Measurements from ENCODE around the gene CCSER1. TPM values are rescaled to one million over a fixed set of nuclear protein-coding genes. Genes with fewer than 3 reads are reported as not detected.

Gene CCSER1
- total RNA-seq, 1 experiment from 2014 or later, result not detected

DNA sequence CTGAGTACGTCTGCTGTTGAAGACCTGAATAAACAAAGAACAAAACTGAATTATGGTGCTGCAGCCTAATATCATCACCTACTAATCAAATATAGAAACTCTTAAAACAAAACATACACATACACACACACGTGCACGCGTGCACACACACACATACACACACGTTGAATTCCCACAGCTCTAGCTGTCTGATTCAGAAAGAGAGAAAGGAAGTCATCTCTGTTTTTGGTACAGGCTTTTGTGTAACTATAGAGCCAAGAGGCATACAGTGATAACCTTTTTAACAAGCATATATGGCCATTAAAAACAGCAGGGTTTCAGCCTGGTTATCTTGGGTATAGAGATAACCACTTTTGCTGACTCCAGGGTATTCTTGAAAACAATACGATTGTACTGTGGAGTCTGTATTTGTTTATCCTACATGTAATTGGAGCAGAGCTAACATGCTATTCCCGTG, 823.2 kb downstream of the CCSER1 start:
- no peak for DNase-seq (ENCODE audit: low read depth)

DNA sequence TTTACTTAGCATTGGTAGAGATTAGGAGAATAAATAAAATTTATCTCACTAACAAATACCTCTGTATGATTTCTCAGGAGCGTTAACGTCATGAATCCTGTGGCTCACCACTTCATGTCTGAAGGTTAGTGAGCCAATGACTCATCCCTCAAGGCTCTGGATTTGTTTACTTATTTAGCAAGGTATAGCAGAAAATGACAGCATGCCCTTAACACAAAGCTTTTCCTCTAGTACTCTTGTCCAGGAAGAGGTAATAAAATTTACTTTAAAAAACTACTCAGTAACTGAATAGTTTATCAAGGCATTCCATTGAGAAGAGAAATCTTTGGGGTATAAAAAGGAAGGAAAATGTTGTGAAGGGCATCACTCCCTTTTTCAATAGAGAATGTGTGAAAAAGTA, 823.8 kb downstream of the CCSER1 start:
- DNase-seq (ENCODE audit: low read depth), result no peak

DNA sequence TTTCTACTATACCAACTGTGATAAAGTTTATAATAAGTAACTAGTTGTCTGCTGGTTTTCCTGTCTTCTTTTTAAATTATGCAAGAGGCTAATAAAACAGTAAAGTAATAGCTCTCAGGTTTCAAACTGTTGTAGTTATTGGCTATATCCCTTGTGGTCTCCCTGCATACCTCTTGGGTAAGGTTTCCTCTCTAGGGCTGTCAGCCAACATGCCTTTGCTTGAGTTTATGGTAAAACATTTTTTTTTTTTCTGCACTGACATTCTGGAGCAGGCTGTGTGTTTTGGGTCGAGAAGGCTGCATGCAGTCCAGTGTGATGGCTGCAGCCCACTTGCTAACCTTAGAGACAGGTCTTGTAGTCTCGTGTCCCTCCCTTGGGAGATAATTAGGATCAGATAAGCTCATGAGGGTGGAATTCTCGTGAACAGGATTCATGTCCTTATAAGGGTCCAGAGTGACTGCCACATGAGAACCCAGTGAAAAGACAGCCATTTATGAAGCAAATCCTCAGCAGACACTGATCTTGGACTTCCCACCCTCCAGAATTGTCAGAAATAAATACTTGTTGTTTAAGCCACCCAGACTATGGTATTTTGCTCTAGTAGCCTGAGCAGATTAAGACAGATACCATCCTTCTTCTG, 831.2 kb downstream of the CCSER1 start:
- DNase-seq (ENCODE audit: low read depth), result no peak

DNA sequence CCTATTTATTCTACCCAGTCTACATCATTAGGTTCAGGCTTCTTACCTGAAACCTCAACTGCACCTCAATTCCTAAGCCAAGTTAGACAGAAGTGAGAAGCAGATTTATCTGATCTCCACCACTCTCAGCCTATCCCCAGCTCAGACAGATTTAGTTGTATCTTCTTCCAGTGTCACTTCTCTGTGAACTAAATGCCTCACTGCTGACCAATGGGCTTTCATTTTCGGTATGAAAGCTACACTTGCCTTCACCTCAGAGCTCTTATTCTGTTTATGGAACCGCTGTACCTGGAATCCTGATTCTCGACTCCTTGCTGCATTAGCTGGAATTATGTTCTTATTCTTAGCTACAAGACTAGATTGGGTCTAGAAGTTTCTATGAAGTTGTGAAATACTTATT, 833.2 kb downstream of the CCSER1 start:
- DNase-seq (ENCODE audit: low read depth), result no peak

DNA sequence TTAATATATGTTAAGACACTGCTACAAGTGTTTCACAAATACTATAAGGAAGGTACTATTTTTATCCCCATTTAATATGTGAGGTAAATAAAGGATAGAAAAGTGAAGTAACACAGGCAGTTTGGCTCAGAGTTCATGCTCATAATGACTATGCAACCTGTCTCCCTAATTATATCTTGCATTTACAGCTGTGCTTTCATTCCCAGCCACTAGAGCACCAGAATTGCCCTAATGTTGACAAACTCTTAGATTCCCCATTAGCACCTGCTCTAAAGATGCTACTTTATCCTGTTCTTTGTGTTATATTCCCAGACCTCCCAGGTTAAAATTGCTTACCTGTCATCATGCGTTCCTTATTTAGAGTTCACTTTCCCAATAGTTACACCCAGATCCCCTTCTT, 833.6 kb downstream of the CCSER1 start:
- DNase-seq (ENCODE audit: low read depth), result no peak

DNA sequence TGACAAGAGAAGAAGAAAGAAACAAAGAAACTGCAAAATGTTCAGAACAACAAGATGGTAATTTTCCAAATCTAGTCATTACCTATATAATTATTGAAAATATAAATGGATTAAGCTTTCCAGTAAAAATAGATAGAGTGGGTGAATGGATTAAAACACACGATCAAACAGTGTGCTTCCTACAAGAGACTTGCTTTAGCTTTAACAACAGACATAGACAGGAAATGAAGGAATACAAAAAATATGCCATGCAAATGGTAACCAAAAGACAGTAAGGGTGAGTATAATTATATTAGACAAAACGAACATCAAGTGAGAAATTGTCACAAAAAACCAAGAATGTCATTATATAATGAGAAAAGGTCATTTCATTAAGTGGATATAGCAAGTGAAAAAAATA, 842.8 kb downstream of the CCSER1 start:
- no peak for DNase-seq (ENCODE audit: low read depth)

DNA sequence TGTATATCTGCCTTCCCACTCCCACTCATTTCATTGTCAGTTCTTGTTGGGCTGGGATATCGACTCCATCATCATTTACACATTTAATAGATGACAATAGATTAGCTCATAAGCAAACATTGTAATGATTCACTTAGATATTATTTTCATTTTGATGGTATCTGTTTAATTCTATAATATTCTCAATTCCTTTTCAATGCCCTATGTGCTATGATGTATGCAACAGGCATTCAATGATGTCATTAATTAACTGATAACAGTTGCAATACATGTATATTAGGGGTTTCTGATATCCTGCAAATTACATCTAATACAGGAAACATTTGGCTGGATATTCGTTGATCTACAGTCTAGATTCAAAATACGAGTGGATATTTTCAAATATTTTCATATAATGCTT, 850.5 kb downstream of the CCSER1 start:
- DNase-seq (ENCODE audit: low read depth), result no peak

DNA sequence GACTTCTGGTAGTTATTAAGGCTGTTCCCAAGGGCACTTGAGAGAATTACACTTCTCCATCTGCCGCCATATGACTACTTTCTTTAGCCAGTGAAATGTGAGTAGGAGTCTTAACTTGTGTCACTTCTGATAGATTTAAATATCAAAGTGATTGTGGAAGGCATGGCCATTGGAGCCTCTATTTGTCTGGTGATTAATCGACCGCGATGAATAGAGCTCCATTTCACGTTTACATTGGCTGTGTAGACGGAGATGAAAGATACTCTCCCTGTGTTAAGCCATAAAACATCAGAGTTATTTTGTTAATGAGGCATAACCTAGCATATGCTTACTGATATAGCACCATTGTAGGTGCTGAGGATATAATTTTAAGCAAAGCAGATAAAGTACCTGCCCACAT, 852.4 kb downstream of the CCSER1 start:
- no peak for DNase-seq (ENCODE audit: low read depth)

DNA sequence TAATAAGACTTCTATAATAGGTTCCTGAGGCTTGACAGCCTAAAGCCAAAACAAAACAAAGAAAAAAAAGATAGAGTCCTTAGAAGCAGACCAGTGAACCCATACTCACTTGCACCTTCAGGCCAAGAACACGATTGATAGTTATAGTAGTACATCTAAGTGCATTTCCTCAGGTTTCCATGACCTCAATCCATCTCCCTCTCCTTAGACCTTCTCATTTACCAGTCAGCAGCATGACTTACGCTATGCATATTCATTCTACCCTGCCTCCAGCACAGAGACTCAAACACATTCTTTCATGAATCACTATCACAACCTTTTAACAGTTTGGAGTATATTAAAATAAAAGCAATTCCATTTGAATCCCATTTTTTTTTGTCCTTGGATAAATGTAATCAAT, 855.6 kb downstream of the CCSER1 start:
- DNase-seq (ENCODE audit: low read depth), result no peak

DNA sequence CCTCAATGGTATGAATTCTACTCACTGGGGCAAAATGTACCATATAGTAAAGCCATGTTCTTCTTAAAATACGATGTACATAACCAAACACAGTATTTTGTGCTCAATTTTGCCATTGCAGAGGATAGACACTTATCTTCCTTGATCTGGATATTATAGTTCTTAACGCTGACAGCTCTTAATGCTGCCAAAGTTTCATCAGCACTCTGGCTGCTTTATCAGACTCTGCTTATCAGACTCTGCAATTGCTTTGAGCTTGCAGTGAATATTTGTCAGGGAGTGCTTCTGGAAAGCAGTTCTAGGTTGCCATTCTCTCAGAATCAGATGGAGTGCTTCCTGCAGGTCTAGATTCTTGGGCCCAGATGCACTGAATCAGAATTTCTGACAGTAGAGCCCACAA, 863.1 kb downstream of the CCSER1 start:
- no peak for DNase-seq (ENCODE audit: low read depth)

DNA sequence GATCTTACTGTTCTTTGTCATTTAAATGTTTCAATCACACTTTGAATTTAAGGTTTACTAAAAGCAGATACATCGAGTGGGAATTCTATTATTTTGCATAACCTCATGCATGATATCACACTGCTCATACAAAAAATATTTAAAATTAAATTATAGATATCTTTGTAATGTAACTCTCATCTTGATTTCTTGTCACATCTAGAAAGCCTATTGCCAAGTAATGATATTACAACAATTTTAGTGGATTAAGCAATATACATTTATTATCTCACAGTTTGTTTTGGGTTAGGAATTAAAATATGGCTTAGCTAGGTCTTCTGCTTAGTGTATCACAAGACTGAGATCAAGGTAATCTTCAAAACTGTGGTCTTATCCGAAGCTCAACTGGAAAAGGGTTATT, 865.0 kb downstream of the CCSER1 start:
- no peak for DNase-seq (ENCODE audit: low read depth)

DNA sequence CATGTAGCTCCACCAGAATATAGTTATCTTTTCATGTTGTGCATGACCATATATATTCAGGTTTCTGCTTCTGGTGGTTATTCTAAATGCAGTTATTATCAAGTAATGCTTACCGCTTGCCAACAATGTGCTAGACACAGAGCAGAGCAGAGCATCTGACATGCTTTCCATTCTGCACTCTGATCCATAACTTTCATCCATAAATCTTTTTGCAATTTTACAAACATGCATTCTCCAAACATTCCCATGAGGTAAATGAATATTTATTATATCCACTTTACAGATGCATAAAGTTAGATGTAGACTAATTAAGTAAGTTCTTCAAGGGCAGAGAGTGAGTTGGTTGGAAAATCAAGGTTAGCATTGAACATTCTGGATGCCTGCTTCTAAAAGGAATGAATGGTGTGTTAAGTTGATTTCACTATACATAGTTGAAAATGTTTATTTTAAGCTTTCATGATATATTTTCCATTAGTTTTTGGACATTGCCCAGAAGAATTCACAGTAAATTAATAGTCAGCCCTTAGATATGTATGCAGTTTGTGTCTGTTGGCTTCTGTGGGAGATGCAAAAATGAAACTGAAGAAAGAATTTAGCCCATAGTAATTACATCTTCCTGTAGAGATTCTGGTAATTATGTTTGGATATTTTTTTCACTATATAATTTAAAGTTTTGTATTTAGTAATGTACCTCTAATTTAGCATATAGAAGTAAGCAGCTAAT, 867.8 kb downstream of the CCSER1 start:
- no peak for DNase-seq (ENCODE audit: low read depth)

DNA sequence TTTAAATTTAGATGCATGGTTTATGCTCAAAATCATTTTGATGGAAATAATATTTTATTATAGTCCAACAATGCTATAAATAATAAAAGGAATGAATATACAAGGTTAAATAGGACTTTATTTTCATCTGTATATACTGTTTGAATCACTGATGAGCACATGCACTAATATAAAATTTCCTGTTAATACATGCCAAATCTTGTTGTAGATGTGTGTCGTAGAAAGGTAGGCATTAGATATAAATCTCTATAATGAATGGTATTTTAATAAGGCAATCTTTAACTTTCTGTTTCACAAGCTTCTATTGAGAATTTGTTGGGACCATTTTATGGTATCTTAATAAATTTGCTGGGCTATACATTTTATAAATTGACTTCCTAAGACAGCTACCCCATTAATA, 868.8 kb downstream of the CCSER1 start:
- no peak for DNase-seq (ENCODE audit: low read depth)

DNA sequence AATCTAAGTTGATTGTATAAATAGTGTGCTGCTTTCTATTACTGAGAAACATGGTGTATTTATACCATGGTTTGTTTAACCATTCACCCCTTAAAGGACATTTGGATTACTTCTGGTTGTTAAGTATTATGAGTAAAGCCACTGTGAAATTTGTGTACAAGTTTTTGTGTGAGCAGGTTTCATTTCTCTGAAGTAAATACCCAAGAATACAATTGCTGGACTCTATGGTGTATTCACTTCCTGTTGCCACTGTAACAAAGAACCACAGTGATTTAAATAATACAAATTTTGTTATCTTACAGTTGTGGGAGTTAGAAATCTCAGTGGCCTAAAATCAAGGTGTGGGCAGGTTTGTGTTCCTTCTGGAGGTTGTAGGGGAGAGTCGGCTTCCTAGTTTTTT, 869.6 kb downstream of the CCSER1 start:
- no peak for DNase-seq (ENCODE audit: low read depth)

DNA sequence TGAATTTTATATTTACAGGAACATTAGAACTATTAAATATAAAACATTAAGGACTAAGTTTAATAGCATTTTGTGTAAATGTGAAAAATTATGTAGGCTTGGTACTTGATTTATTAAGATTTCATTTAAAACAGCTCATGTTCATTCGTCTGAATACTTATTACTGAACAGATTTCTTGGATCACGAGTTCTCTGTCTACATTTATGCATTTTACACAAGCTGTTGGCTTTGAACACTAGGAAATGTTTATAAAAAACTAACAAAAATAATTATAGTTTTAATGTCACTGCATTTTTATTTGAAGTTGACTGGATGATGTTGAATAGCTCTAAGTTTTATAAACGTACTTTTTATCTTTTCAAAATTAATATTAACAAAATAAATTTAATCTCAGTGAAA, 888.7 kb downstream of the CCSER1 start:
- no peak for DNase-seq (ENCODE audit: low read depth)

DNA sequence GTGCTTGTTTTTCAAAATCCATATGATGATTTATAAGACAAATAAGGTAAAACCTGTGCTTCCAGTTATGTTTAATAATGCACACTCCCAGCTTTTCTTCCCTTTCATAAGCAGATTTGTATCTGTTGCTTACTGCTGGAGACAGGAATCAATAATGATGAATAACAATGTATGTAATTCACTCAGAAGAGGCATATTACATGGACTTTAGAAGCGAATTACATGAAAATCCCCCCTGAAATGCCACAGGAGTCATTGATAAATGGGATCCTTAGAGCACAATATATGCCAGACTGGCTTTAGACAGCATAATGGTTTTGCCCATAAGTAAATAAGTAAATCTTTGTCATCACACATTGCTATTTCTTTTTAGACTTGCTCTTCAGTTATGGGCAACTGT, 892.3 kb downstream of the CCSER1 start:
- no peak for DNase-seq (ENCODE audit: low read depth)

DNA sequence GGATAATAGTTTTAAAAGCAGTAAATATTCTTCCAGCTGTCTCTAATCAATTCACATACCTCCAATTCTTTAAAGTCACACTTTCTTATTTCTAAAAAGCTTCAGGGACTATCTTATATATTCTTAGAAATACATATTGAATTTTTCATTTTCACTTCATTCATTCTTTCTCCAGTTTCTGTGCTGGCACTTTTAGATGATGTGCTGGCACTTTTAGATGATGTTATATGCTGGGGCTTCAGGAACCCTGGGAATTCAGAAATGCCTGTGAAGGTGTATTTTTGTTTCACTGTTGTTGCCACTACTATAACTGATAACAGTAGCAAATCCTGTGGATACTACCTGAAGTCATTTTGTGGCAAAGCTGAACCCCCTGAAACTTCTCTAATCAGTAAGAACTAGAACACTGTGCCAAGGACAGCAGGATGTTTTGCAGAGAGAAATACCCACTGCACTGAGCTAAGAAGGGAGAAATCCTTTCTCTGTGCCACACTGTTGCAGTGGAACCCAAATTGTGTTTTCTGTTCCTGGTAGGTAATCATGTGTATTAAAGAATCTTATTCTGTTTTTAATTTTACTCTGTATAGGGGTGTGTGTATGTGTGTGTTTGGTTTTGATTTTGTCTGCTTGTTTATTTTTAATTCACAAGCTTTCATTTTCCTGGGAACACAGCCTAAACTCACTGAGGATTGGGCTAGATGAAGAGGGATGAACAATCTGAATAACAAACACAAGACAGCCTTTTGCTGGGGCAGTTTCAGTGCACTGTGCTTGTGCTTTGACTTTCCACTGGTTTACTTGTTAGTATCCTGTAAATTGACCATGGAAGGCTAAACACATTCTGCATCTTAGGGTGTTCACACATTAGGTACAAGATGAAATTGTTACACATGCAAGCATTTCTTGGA, 898.3 kb downstream of the CCSER1 start:
- no peak for DNase-seq (ENCODE audit: low read depth)

DNA sequence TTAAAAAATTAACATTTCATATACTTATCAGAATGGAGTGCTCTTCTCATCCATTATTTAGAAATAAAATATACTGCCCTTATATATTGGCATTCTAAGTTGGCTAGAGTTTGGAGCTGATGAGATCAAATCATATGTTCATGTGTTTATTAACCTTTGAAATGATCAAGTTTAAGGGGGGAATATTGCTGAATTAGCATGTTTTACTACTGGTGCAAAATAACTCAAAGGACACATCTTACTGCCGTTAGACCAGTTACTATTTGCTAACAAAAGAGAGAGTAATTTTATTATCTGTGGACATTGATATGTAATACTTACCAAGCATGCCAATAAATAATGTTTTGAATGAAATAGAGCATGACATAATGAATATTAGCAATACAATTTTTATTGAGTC, 901.0 kb downstream of the CCSER1 start:
- DNase-seq (ENCODE audit: low read depth), result no peak

DNA sequence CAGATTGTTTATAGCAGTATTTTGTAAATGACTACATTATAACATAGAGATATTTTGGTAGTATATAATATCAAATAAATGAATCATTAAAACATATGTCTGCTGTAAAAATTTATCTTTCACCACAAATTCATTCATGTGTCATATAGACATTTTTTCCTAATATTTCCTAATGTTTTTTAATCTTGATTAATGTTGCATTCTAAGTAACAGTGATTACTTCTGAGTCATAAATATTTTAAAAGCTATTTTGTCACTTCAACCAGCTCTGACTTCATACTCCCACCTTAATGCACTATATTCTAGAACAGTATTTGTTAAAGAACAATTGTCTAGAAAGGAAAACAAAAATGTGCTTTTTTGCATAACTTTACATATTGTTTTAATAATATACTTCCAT, 904.6 kb downstream of the CCSER1 start:
- DNase-seq (ENCODE audit: low read depth), result no peak

DNA sequence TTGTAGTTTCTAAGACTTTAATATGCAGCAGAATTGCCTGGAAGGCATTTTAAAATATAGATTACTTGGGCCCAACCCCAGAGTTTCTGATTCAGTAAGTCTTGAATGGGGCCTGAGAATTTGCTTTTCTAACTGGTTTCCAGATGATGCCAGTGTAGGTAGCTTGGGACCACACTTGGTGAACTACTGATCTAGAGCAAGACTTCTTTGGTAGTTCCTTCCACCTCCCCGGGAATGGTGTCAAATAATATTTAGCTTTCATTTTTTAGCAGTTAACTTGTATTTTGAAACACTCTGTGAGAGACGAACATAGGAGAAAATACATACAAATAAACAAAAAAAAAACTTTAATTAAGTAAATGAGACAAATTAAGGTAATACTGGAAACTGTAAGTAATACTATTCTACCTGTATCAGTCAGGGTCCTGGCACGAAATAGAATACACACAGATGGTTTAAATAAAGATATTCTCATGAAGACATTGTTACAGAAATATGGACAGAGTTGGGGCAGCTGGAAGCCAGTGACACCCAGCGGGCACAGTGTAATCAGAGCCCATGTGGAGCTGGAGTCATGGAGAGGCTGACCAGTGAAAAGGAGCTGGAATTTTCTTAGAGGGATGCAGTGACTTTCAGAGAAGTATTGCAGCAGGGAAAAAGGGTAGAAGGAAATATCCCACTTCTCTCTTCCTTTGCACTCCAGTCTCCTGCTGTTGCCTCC, 905.7 kb downstream of the CCSER1 start:
- DNase-seq (ENCODE audit: low read depth), result no peak

DNA sequence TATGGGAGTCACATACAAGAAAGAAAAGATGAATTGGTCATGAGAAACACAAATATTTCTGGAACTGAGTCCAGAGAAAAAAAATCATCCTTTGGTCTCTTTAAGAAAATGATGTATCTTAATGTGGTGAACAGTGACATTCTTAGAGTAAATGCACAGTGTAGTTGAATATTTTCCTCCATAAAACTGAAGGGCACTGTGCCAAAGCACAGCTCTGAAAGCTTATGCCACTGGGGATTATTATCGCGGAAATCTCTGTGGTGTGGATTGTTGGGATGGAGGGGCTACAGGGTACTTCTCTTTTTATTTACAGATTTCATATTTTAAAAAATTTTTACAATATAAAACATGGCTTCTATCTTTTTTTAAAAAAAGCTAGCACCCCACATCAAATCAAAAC, 908.1 kb downstream of the CCSER1 start:
- no peak for DNase-seq (ENCODE audit: low read depth)

DNA sequence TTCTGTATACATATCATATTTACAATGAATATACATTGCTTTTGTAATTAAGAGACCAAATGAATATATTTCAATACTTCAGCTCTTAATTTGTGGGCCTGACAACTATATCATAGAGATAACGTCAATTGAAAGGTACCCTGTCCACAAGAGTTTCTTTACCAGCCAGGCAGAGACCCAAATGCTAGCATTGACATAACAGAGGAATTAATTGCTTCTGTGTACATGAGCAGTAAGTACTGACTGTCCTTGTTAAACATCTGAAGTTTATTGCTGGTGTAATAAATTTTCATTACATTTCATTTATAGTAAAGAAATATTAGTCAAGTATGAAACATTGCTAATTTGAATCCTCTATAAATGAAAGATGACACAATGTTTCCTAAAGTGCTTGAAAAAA, 910.8 kb downstream of the CCSER1 start:
- DNase-seq (ENCODE audit: low read depth), result no peak
